ENCODE measurements around the gene PIK3C2G. TPM values are rescaled to one million over a fixed set of nuclear protein-coding genes. Genes with fewer than 3 reads are reported as not detected.

The PIK3C2G gene
- total RNA-seq, 1 experiment from 2014 or later: not detected

- Histone ChIP-seq H3K9me3 (ENCODE audit: control insufficient read depth in 1 of 2, insufficient read depth in 1 of 2, low read depth in 1 of 2, low read length in 2 of 2) (no peaks in the 10 kb centered on the region), H4K20me1 (ENCODE audit: insufficient read depth) (no peaks in the 10 kb centered on the region), H3K4me2 (ENCODE audit: low read length) (no peak overlapping the region), H3K36me3 (ENCODE audit: control insufficient read depth in 1 of 2, insufficient read depth in 2 of 2, low read length in 2 of 2) (no peaks in the 10 kb centered on the region), H3K4me3 (replicated peaks in 1 of 2; ENCODE audit: low read depth in 1 of 2, low read length in 2 of 2) (no peak overlapping the region), H3K9me2 (ENCODE audit: insufficient read depth) (no peaks in the 10 kb centered on the region), H2AFZ (ENCODE audit: low read depth, low read length, poor library complexity, severe bottlenecking) (no peak overlapping the region), H3K27ac (ENCODE audit: low read depth, low read length) (no peak overlapping the region), H3K4me1 (ENCODE audit: control insufficient read depth in 1 of 2, insufficient read depth in 2 of 2, low read length in 2 of 2) (no peaks in the 10 kb centered on the region), H3K79me2 (ENCODE audit: insufficient read depth, low read length) (no peaks in the 10 kb centered on the region), H3K9ac (ENCODE audit: low read length) (no peak overlapping the region), H3K27me3 (ENCODE audit: insufficient read depth, low read length) (no peaks in the 10 kb centered on the region)
- DNase-seq (ENCODE audit: low read depth, low spot score) (no peak), ATAC-seq (no peak)
- CTCF ChIA-PET: no interaction called here
- BruUV-seq (replicated peaks): no TSS peak
- no peak for TF ChIP-seq RAD21 (IDR thresholded peaks at IDR 0.05; ENCODE audit: low read depth)
- 0 out of 2 replicates have a peak, but pooled peaks have one; percentile 9 for TF ChIP-seq FOSL1 (IDR thresholded peaks at IDR 0.05; ENCODE audit: low read depth)
- TF ChIP-seq SP1 (IDR thresholded peaks at IDR 0.05; ENCODE audit: low read depth): no peak
- no peak for TF ChIP-seq SRF (IDR thresholded peaks at IDR 0.05; ENCODE audit: low read depth)
- TF ChIP-seq ZFX (IDR thresholded peaks at IDR 0.05): no peak
- no peak for TF ChIP-seq REST (IDR thresholded peaks at IDR 0.05; ENCODE audit: low read depth)
- no peak for TF ChIP-seq ZBTB33 (IDR thresholded peaks at IDR 0.05; ENCODE audit: extremely low read depth, insufficient replicate concordance, low read length)
- intact Hi-C loops (cut with micrococcal nuclease): no loop called here
- POLR2A ChIA-PET: no interaction called here
- RAD21 ChIA-PET (ENCODE audit: low non-redundant PET in 1 of 2, low total read pairs in 2 of 2, uncharacterized antibody in 2 of 2, unreplicated experiment in 2 of 2): no interaction called here
These were observed 316.9 kb downstream of the PIK3C2G start for GRCh38 chr12:18578191-18578590.

Data from HCT116 (cell line).